Endothelial cell of umbilical vein (primary cell): ENCODE data around the gene KIAA0825.

Experiments
- CTCF ChIP-seq, 2 donors: IDR thresholded peaks; 1 replicate in 1 of 2; 2 replicates in 1 of 2; pipeline ENCODE4 v1.5.1; 2011; ENCODE audit warnings: low read length in 2 of 2, mild to moderate bottlenecking in 2 of 2, moderate library complexity in 2 of 2, control low read depth in 1 of 2, inconsistent platforms in 1 of 2, low read depth in 1 of 2; ENCODE audit not compliant: insufficient read depth in 1 of 2; ENCODE audit errors: extremely low read depth in 1 of 2
- EZH2 ChIP-seq: IDR thresholded peaks from 2 replicates; pipeline ENCODE4 v1.6.1; 2012; ENCODE audit warnings: borderline replicate concordance, low read depth, mild to moderate bottlenecking, moderate library complexity, low read length, inconsistent platforms; ENCODE audit not compliant: severe bottlenecking
- JUN ChIP-seq: IDR thresholded peaks from 2 replicates; pipeline ENCODE4 v1.6.1; 2011; ENCODE audit warnings: borderline replicate concordance, low read depth; ENCODE audit not compliant: insufficient read length, insufficient read depth
- MAX ChIP-seq: IDR thresholded peaks from 2 replicates; pipeline ENCODE4 v1.6.1; 2011; ENCODE audit not compliant: insufficient read depth, insufficient read length
- POLR2A ChIP-seq: IDR thresholded peaks from 2 replicates; pipeline ENCODE4 v1.6.1; 2012; ENCODE audit warnings: low read depth, mild to moderate bottlenecking, control low read depth, low read length
- POLR2AphosphoS5 ChIP-seq: IDR thresholded peaks from 2 replicates; pipeline ENCODE4 v1.6.1; 2012; ENCODE audit warnings: low read depth, mild to moderate bottlenecking, control low read depth, low read length, moderate library complexity; ENCODE audit not compliant: insufficient read depth

GRCh38 chr5:94498199-94498598 lies 120.2 kb downstream of the KIAA0825 start:
- TF ChIP-seq EZH2 (no peak), POLR2A (no peak), CTCF (IDR thresholded peaks at IDR 0.05; ENCODE audit: extremely low read depth in 1 of 2, insufficient read depth in 1 of 2, low read depth in 1 of 2, low read length in 2 of 2) (no peak), MAX (no peak), POLR2AphosphoS5 (no peak), JUN (no peak)
